Neutrophil (primary cell): ENCODE data around the gene REPIN1.

Experiments used
- H3K27ac ChIP-seq: fragments of 200-600 bp; sonication (generic); 2 replicates; pipeline ENCODE4 v1.5.1; 2016; ENCODE audit warnings: mild to moderate bottlenecking, moderate library complexity
- H3K27me3 ChIP-seq: fragments of 200-600 bp; sonication (generic); 2 replicates; pipeline ENCODE4 v1.6.0; 2016; ENCODE audit warnings: mild to moderate bottlenecking
- H3K36me3 ChIP-seq: fragments of 200-600 bp; sonication (generic); 2 replicates; pipeline ENCODE4 v1.5.1; 2017
- H3K4me1 ChIP-seq, 2 experiments: fragments of 200-600 bp in 1 of 2; sonication (generic) in 1 of 2; 1 replicate in 1 of 2; 2 replicates in 1 of 2; pipeline versions ENCODE4 v1.5.1 to v1.6.1; 2013 to 2016; ENCODE audit warnings: low read depth in 1 of 2, low read length in 1 of 2, mild to moderate bottlenecking in 1 of 2, moderate library complexity in 1 of 2; ENCODE audit not compliant: control insufficient read depth in 1 of 2, insufficient read depth in 1 of 2
- H3K4me3 ChIP-seq, 2 experiments: fragments of 200-600 bp in 1 of 2; sonication (generic) in 1 of 2; 1 replicate in 1 of 2; 2 replicates in 1 of 2; pipeline ENCODE4 v1.5.1; 2013 to 2016; ENCODE audit warnings: low read depth in 1 of 2, low read length in 1 of 2, mild to moderate bottlenecking in 1 of 2, moderate library complexity in 1 of 2
- H3K9me3 ChIP-seq: fragments of 200-600 bp; sonication (generic); 2 replicates; pipeline ENCODE4 v1.5.1; 2016
- CTCF ChIP-seq: fragments of 200-600 bp; sonication (generic); IDR thresholded peaks from 2 replicates; pipeline ENCODE4 v1.5.1; 2016; ENCODE audit warnings: antibody characterized with exemption

REPIN1 gene

GRCh38 chr7:150329331-150330120 lies 39.1 kb upstream of the REPIN1 start:
- Histone ChIP-seq H3K27me3 (no peaks in the 10 kb centered on the region), H3K4me3 (no peak overlapping the region), H3K36me3 (peaks cover 59% of the 10 kb centered on the region), H3K9me3 (no peaks in the 10 kb centered on the region), H3K27ac (no peak overlapping the region), H3K4me1 (peaks cover 30% of the 10 kb centered on the region in 2 experiments)
- no peak for TF ChIP-seq CTCF

GRCh38 chr7:150330211-150330885 lies 38.3 kb upstream of the REPIN1 start:
- no peak for TF ChIP-seq CTCF
- H3K36me3 ChIP-seq = peaks cover 60% of the 10 kb centered on the region
- H3K27me3 ChIP-seq = no peaks in the 10 kb centered on the region
- H3K4me1 ChIP-seq = peaks cover 21 to 22% of the 10 kb centered on the region in 2 experiments
- no peaks in the 10 kb centered on the region for H3K9me3 ChIP-seq
- no peak overlapping the region for H3K4me3 ChIP-seq
- no peak overlapping the region for H3K27ac ChIP-seq

GRCh38 chr7:150332852-150333635 lies 35.6 kb upstream of the REPIN1 start:
- no peak overlapping the region for H3K4me3 ChIP-seq
- no peak overlapping the region for H3K27ac ChIP-seq
- H3K4me1 ChIP-seq = no peaks in the 10 kb centered on the region
- H3K36me3 ChIP-seq = peaks cover 84% of the 10 kb centered on the region
- H3K9me3 ChIP-seq = no peaks in the 10 kb centered on the region
- no peak for TF ChIP-seq CTCF
- H3K27me3 ChIP-seq = no peaks in the 10 kb centered on the region

GRCh38 chr7:150333659-150334058 lies 35.0 kb upstream of the REPIN1 start:
- no peaks in the 10 kb centered on the region for H3K4me1 ChIP-seq
- H3K36me3 ChIP-seq = peaks cover 84% of the 10 kb centered on the region
- H3K4me3 ChIP-seq = no peak overlapping the region
- H3K27ac ChIP-seq = no peak overlapping the region
- H3K9me3 ChIP-seq = no peaks in the 10 kb centered on the region
- no peak for TF ChIP-seq CTCF
- peaks cover 2% of the 10 kb centered on the region for H3K27me3 ChIP-seq

GRCh38 chr7:150334108-150334507 lies 34.5 kb upstream of the REPIN1 start:
- H3K4me3 ChIP-seq = no peak overlapping the region
- TF ChIP-seq CTCF = no peak
- H3K9me3 ChIP-seq = no peaks in the 10 kb centered on the region
- peaks cover 6% of the 10 kb centered on the region for H3K27me3 ChIP-seq
- H3K27ac ChIP-seq = no peak overlapping the region
- no peaks in the 10 kb centered on the region for H3K4me1 ChIP-seq
- peaks cover 84% of the 10 kb centered on the region for H3K36me3 ChIP-seq
